H1 (cell line): ENCODE data around the gene PTAR1. TPM values are rescaled to one million over a fixed set of nuclear protein-coding genes. Genes with fewer than 3 reads are reported as not detected.

ENCODE experiments used
- CTCF ChIA-PET: fragments of 300-600 bp; sonication (Branson Sonifier 250); formaldehyde crosslinking; loops from one replicate; lab custom pipeline; 2021; ENCODE audit not compliant: partially characterized antibody; lab: Charles Lee
- POLR2A ChIA-PET: fragments of 300-600 bp; sonication (Branson Sonifier 250); formaldehyde crosslinking; loops from one replicate; lab custom pipeline; 2021; ENCODE audit warnings: inconsistent platforms; ENCODE audit not compliant: partially characterized antibody; lab: Charles Lee
- DNase-seq, 2 experiments: peaks; one replicate each; pipeline versions ENCODE4 v3.0.0 to v3.0.0-alpha.2; 2010 to 2022; ENCODE audit warnings: low spot score in 2 of 2, low read depth in 1 of 2, mixed read lengths in 1 of 2
- FAIRE-seq: peaks from 2 replicates; lab custom pipeline; 2011; peaks lifted over from hg19 to GRCh38; lab: Jason Lieb, UNC
- H2AFZ ChIP-seq: 2 replicates; pipeline ENCODE4 v1.8.1; 2012; ENCODE audit warnings: low read length, inconsistent platforms
- H2AK5ac ChIP-seq: 2 replicates; pipeline ENCODE4 v1.6.1; 2013; ENCODE audit warnings: low read depth, low read length
- H2BK120ac ChIP-seq: replicated peaks from 2 replicates; pipeline ENCODE3; 2013; ENCODE audit warnings: low read depth, low read length, inconsistent platforms
- H2BK12ac ChIP-seq: 2 replicates; pipeline ENCODE4 v1.6.1; 2013; ENCODE audit warnings: low read depth, low read length
- H2BK15ac ChIP-seq: 2 replicates; pipeline ENCODE4 v1.6.1; 2013; ENCODE audit warnings: low read length
- H2BK20ac ChIP-seq: 2 replicates; pipeline ENCODE4 v1.6.1; 2013; ENCODE audit warnings: low read length
- H2BK5ac ChIP-seq: 2 replicates; pipeline ENCODE4 v1.6.1; 2013; ENCODE audit warnings: low read depth, low read length
- H3K14ac ChIP-seq: 2 replicates; pipeline ENCODE4 v1.6.1; 2013; ENCODE audit warnings: inconsistent platforms; ENCODE audit not compliant: insufficient read length
- H3K18ac ChIP-seq: 2 replicates; pipeline ENCODE4 v1.6.1; 2013; ENCODE audit warnings: low read length; ENCODE audit errors: extremely low read depth
- H3K23ac ChIP-seq: 2 replicates; pipeline ENCODE4 v1.6.1; 2013; ENCODE audit warnings: inconsistent platforms; ENCODE audit not compliant: insufficient read length
- H3K23me2 ChIP-seq: 2 replicates; pipeline ENCODE4 v1.6.1; 2013; ENCODE audit warnings: low read depth, low read length
- H3K27ac ChIP-seq: 2 replicates; pipeline ENCODE4 v1.6.1; 2011; ENCODE audit warnings: low read depth, low read length, inconsistent platforms
- H3K27me3 ChIP-seq, 4 experiments: replicated peaks in 1 of 4; 1 replicate in 1 of 4; 2 replicates in 3 of 4; pipeline versions ENCODE4 v1.6.1 to v1.8.1; 2011 to 2013; ENCODE audit warnings: low read length in 3 of 4, mild to moderate bottlenecking in 3 of 4, inconsistent platforms in 2 of 4, mixed read lengths in 2 of 4, moderate library complexity in 1 of 4; ENCODE audit not compliant: control insufficient read depth in 3 of 4, insufficient read depth in 3 of 4; ENCODE audit errors: extremely low read depth in 1 of 4
- H3K36me3 ChIP-seq, 4 experiments: 2 replicates each; pipeline versions ENCODE4 v1.6.1 to v1.8.1; 2011 to 2013; ENCODE audit warnings: mild to moderate bottlenecking in 4 of 4, low read length in 3 of 4, moderate library complexity in 2 of 4, control low read depth in 1 of 4, inconsistent platforms in 1 of 4; ENCODE audit not compliant: insufficient read depth in 4 of 4, control insufficient read depth in 2 of 4
- H3K4ac ChIP-seq: replicated peaks from 2 replicates; pipeline ENCODE3; 2013; ENCODE audit warnings: low read length, low read depth, mixed read lengths, inconsistent platforms; ENCODE audit not compliant: insufficient read length
- H3K4me1 ChIP-seq, 4 experiments: replicated peaks in 1 of 4; 1 replicate in 1 of 4; 2 replicates in 3 of 4; pipeline versions ENCODE4 v1.6.1 to v1.8.1; 2011 to 2013; ENCODE audit warnings: low read length in 3 of 4, inconsistent platforms in 2 of 4, mixed read lengths in 1 of 4; ENCODE audit not compliant: insufficient read depth in 4 of 4, control insufficient read depth in 3 of 4
- H3K4me2 ChIP-seq, 2 experiments: 2 replicates each; pipeline versions ENCODE4 v1.6.1 to v1.8.1; 2011 to 2013; ENCODE audit warnings: low read depth in 2 of 2, low read length in 2 of 2, control low read depth in 1 of 2, inconsistent platforms in 1 of 2, mild to moderate bottlenecking in 1 of 2; ENCODE audit not compliant: insufficient read depth in 1 of 2
- H3K4me3 ChIP-seq, 4 experiments: fragments of 200-600, 300-600 bp in 1 of 4; sonication (generic), shearing (Covaris generic), sonication (Bioruptor Twin) in 1 of 4; 2 replicates each; pipeline versions ENCODE4 v1.5.1 to v1.8.1; 2011 to 2016; ENCODE audit warnings: low read length in 4 of 4, low read depth in 3 of 4, control low read depth in 2 of 4, inconsistent platforms in 2 of 4, mild to moderate bottlenecking in 2 of 4, mixed read lengths in 1 of 4, moderate library complexity in 1 of 4; ENCODE audit not compliant: insufficient read depth in 2 of 4; ENCODE audit errors: extremely low read depth in 1 of 4
- H3K56ac ChIP-seq: replicated peaks from 2 replicates; pipeline ENCODE3; 2013; ENCODE audit warnings: low read depth, mild to moderate bottlenecking, mixed read lengths, low read length, inconsistent platforms; ENCODE audit not compliant: insufficient read length
- H3K79me1 ChIP-seq: 2 replicates; pipeline ENCODE4 v1.6.1; 2013; ENCODE audit warnings: low read depth, low read length, control low read depth
- H3K79me2 ChIP-seq, 2 experiments: 2 replicates each; pipeline versions ENCODE4 v1.6.1 to v1.8.1; 2012 to 2013; ENCODE audit warnings: low read length in 2 of 2, mild to moderate bottlenecking in 2 of 2, inconsistent platforms in 1 of 2; ENCODE audit not compliant: insufficient read depth in 2 of 2, control insufficient read depth in 1 of 2
- H3K9ac ChIP-seq, 4 experiments: replicated peaks in 1 of 4; 1 replicate in 1 of 4; 2 replicates in 3 of 4; pipeline versions ENCODE4 v1.6.1 to v1.8.1; 2011 to 2013; ENCODE audit warnings: low read depth in 3 of 4, low read length in 3 of 4, control low read depth in 2 of 4, mild to moderate bottlenecking in 2 of 4, moderate library complexity in 2 of 4, inconsistent platforms in 1 of 4; ENCODE audit errors: extremely low read depth in 1 of 4
- H3K9me3 ChIP-seq, 2 experiments: 2 replicates each; pipeline versions ENCODE4 v1.6.1 to v1.8.1; 2012 to 2013; ENCODE audit warnings: mild to moderate bottlenecking in 2 of 2, moderate library complexity in 2 of 2, control low read depth in 1 of 2, inconsistent platforms in 1 of 2, low read depth in 1 of 2, low read length in 1 of 2, mixed read lengths in 1 of 2; ENCODE audit not compliant: insufficient read depth in 2 of 2
- H4K20me1 ChIP-seq, 2 experiments: replicated peaks in 1 of 2; 2 replicates each; pipeline versions ENCODE3 to v1.8.1; 2011 to 2013; ENCODE audit warnings: inconsistent platforms in 2 of 2, low read length in 2 of 2, mild to moderate bottlenecking in 1 of 2; ENCODE audit not compliant: insufficient read depth in 2 of 2, control insufficient read depth in 1 of 2
- H4K5ac ChIP-seq: 2 replicates; pipeline ENCODE4 v1.6.1; 2013; ENCODE audit warnings: low read length, low read depth, mixed read lengths, inconsistent platforms; ENCODE audit not compliant: insufficient read length
- H4K8ac ChIP-seq: 2 replicates; pipeline ENCODE4 v1.8.0; 2013; ENCODE audit warnings: mild to moderate bottlenecking, moderate library complexity, low read length, inconsistent platforms; ENCODE audit not compliant: insufficient read depth; ENCODE audit errors: extremely low read depth
- H4K91ac ChIP-seq: replicated peaks from 2 replicates; pipeline ENCODE3; 2013; ENCODE audit warnings: low read length, mixed read lengths, inconsistent platforms; ENCODE audit not compliant: insufficient read length
- JUN ChIP-seq: IDR thresholded peaks from 2 replicates; pipeline ENCODE4 v1.6.1; 2011; ENCODE audit warnings: low read depth, mild to moderate bottlenecking, improper control_type of control experiment, low read length
- MAFK ChIP-seq: IDR thresholded peaks from 2 replicates; pipeline ENCODE4 v1.6.1; 2012; ENCODE audit warnings: low read depth, mild to moderate bottlenecking, improper control_type of control experiment, low read length
- POLR2A ChIP-seq, 2 experiments: IDR thresholded peaks; 1 replicate in 1 of 2; 2 replicates in 1 of 2; pipeline ENCODE4 v1.6.1; 2011; ENCODE audit warnings: low read depth in 2 of 2, low read length in 2 of 2, mild to moderate bottlenecking in 2 of 2; ENCODE audit errors: control extremely low read depth in 1 of 2
- TBP ChIP-seq: IDR thresholded peaks from 2 replicates; pipeline ENCODE4 v1.6.1; 2011; ENCODE audit warnings: low read depth, low read length, improper control_type of control experiment
- WGBS, 2 experiments: shearing (Covaris generic) in 1 of 2; methylation state at CpG; one replicate each; pipeline versions ENCODE4 v1.1.6 to v1.1.7; 2013 to 2015; ENCODE audit warnings: low lambda C conversion rate in 2 of 2, mixed read lengths in 2 of 2, inconsistent platforms in 1 of 2, low coverage in 1 of 2, missing lambda C conversion rate in 1 of 2; ENCODE audit not compliant: insufficient replicate concordance in 2 of 2, insufficient coverage in 1 of 2, insufficient read length in 1 of 2; ENCODE audit errors: extremely low coverage in 1 of 2, missing lambda C conversion rate in 1 of 2; 5-methylcytosine and 5-hydroxymethylcytosine counted together
- polyA plus RNA-seq, 7 experiments: library from polyadenylated mRNA; depleted of rRNA in 3 of 7; stranded (reverse) in 5 of 7; unstranded in 2 of 7; fragments of >200 nt in 5 of 7; fragments of 200-250 nt in 2 of 7; gene quantifications; 1 replicate in 5 of 7; 2 replicates in 1 of 7; 4 replicates in 1 of 7; pipeline versions ENCODE4 v1.2.1 to v1.2.3, GENCODE V29; 2011 to 2013; ENCODE audit warnings: missing spikeins in 2 of 7, mixed read lengths in 2 of 7
- total RNA-seq: library from RNA; stranded (reverse); fragmentation: NEBNext Ultra II Directional; extraction: Animal tissue kit (Norgen Biotek cat#: 25700); gene quantifications from 2 replicates; pipeline ENCODE4 v1.2.1, GENCODE V29; 2021

PTAR1 gene
- total and polyA plus RNA-seq, 2 of the 8 experiments (the other 6 are each of a cell fraction or from before 2014, with no cell fraction given): 19.5 to 84.9 TPM

DNA sequence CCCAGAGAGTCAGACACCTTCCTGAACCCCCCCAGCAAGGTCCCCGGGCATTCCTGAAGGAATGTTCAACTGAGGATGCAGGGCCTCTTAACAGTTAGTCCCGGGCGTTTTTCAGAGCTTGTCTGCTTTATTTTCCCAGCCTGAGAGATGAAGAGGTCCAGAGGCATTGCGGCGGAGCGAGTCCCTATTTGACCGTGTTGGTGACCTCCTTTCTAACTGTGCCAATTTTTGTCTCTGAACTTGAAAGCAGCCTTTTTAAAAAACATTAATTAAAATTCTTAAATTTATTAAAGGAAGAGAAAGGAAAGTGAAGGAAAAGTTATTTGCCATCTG lies 433 bp upstream of the PTAR1 start:
- peaks cover 23 to 43% of the 10 kb centered on the region in 2 experiments for H3K79me2 ChIP-seq
- peaks cover 3 to 14% (median 6%) of the 10 kb centered on the region in 4 experiments; a peak in 6 of 7 replicates for H3K4me1 ChIP-seq
- peak overlapping the region; percentile 46; the same call in 1 of the 2 replicates for H3K27ac ChIP-seq
- no peak overlapping the region for H3K23ac ChIP-seq
- H3K4ac ChIP-seq: peak overlapping the region; percentile 85
- FAIRE-seq (no peak), DNase-seq (no peak)
- peak overlapping the region; percentile 46; the same call in 1 of the 2 replicates for H4K8ac ChIP-seq
- peak overlapping the region in 1 of 4 experiments; percentile 5; a peak in 1 of 7 replicates for H3K9ac ChIP-seq
- no peaks in the 10 kb centered on the region for H3K27me3 ChIP-seq
- H2BK15ac ChIP-seq: no peak overlapping the region
- WGBS, 2 experiments: 54% methylated on average over 7 of the region's 7 CpGs; no CpG with 5 or more reads in 1 of the 2 experiments
- peaks cover 0 to 23% (median under 1%) of the 10 kb centered on the region in 4 experiments; a peak in 1 of 8 replicates for H3K36me3 ChIP-seq
- peaks cover 0 to 6% of the 10 kb centered on the region in 2 experiments for H4K20me1 ChIP-seq
- ChIA-PET POLR2A (interaction anchor here (0.8 to 1.4 kb wide), 8 partner anchors 10 to 88 kb away, joined by 3 to 5 read pairs (median 4); partner anchors contain the start of gene APBA1), CTCF (interaction anchor here (1.1 to 1.6 kb wide), 3 partner anchors 13 to 160 kb away, joined by 3 read pairs; no protein-coding TSS in a partner anchor)
- no peaks in the 10 kb centered on the region; the same call in 1 of the 2 replicates for H3K79me1 ChIP-seq
- H3K56ac ChIP-seq: peak overlapping the region; percentile 79
- no peak overlapping the region for H2AFZ ChIP-seq
- no peak overlapping the region for H3K14ac ChIP-seq
- H2BK12ac ChIP-seq: no peak overlapping the region
- peaks cover 2% of the 10 kb centered on the region; the same call in 1 of the 2 replicates for H3K23me2 ChIP-seq
- H4K91ac ChIP-seq: no peak overlapping the region
- no peak overlapping the region for H2AK5ac ChIP-seq
- peak overlapping the region; percentile 90 for H2BK120ac ChIP-seq
- peak overlapping the region; percentile 68 for H2BK5ac ChIP-seq
- peak overlapping the region; percentile 24; the same call in 1 of the 2 replicates for H3K18ac ChIP-seq
- H2BK20ac ChIP-seq: no peak overlapping the region
- H3K4me3 ChIP-seq: peak overlapping the region; percentile 14 to 95 (median 64); a peak in 6 of 8 replicates
- peak overlapping the region; percentile 82 for H4K5ac ChIP-seq
- no peaks in the 10 kb centered on the region for H3K9me3 ChIP-seq
- peak overlapping the region; percentile 65 to 84 for H3K4me2 ChIP-seq
- TF ChIP-seq POLR2A (IDR thresholded peaks at IDR 0.05; ENCODE audit: control extremely low read depth in 1 of 2, low read depth in 2 of 2, low read length in 2 of 2): no peak
- TF ChIP-seq TBP: no peak
- no peak for TF ChIP-seq MAFK
- no peak for TF ChIP-seq JUN
